GM18873 (cell line): ENCODE results near the gene SMCR8.
"Not testable (repeated sequence)": the region's sequence is repeated elsewhere in the genome, so short reads cannot be mapped to it uniquely, and the experiment has no call there.

Experiments
- ATAC-seq: cut with Tn5 transposase; IDR thresholded peaks from one replicate; pipeline ENCODE4 v1.9.1; 2021; ENCODE audit warnings: mild to moderate bottlenecking, moderate library complexity, moderate number of reproducible peaks; ENCODE audit not compliant: unreplicated experiment, low FRiP score

The SMCR8 gene, protein sequence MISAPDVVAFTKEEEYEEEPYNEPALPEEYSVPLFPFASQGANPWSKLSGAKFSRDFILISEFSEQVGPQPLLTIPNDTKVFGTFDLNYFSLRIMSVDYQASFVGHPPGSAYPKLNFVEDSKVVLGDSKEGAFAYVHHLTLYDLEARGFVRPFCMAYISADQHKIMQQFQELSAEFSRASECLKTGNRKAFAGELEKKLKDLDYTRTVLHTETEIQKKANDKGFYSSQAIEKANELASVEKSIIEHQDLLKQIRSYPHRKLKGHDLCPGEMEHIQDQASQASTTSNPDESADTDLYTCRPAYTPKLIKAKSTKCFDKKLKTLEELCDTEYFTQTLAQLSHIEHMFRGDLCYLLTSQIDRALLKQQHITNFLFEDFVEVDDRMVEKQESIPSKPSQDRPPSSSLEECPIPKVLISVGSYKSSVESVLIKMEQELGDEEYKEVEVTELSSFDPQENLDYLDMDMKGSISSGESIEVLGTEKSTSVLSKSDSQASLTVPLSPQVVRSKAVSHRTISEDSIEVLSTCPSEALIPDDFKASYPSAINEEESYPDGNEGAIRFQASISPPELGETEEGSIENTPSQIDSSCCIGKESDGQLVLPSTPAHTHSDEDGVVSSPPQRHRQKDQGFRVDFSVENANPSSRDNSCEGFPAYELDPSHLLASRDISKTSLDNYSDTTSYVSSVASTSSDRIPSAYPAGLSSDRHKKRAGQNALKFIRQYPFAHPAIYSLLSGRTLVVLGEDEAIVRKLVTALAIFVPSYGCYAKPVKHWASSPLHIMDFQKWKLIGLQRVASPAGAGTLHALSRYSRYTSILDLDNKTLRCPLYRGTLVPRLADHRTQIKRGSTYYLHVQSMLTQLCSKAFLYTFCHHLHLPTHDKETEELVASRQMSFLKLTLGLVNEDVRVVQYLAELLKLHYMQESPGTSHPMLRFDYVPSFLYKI

GRCh38 chr17:18314731-18315561 is at the start of gene SMCR8, which contains the start of gene TOP3A:
Gene SMCR8 (plus strand): TSS chr17:18315293. CDS start chr17:18315790, 497 bp downstream.
Gene TOP3A (minus strand): TSS chr17:18314994. CDS start chr17:18314778, 216 bp downstream.
- peak; percentile 62 for ATAC-seq

- ATAC-seq = no peak
These were observed 47.7 kb upstream of the SMCR8 start for GRCh38 chr17:18267366-18267765.

DNA sequence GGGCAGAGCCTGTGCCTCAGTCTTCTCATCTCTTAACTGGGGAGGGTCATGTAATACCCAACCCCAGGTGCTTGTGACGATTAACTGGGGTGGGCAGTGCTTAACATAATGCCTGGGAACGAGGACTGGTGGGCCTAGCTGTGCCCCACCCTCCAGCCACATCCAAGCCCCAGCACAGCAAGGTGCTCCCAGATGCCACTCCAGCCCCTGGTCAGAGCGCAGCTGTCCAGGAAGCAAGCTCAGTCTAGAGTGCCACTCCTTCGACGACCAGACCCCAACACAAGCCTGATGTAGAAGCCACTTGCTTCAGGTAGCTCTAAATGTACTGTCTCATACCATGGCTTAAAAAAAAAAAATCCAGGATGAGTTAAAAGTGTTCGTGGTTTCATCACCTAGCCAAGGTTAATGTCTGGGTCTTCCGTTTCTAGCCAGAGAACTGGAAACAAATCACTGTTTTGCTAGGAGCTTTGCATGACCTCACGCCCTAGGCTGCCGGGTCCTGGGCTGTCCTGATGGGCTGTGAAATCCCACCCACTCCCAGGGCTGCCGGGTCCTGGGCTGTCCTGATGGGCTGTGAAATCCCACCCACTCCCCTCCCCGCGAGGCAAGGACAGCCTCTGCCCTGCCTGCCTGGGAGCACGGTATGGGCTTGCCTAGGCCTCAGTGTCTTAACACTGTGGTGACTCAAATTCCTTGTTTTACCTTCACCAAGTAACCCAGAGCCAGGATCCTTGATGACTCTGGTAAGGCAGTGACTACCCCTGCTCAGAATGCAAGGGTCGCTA is 47.0 kb upstream of the SMCR8 start:
- no peak for ATAC-seq

- ATAC-seq = no peak
These were observed 44.8 kb upstream of the SMCR8 start for GRCh38 chr17:18270046-18270931.

- ATAC-seq = no peak
These were observed 38.0 kb upstream of the SMCR8 start for GRCh38 chr17:18277076-18277475.

GRCh38 chr17:18278867-18279266 is 36.2 kb upstream of the SMCR8 start:
- ATAC-seq = no peak

DNA sequence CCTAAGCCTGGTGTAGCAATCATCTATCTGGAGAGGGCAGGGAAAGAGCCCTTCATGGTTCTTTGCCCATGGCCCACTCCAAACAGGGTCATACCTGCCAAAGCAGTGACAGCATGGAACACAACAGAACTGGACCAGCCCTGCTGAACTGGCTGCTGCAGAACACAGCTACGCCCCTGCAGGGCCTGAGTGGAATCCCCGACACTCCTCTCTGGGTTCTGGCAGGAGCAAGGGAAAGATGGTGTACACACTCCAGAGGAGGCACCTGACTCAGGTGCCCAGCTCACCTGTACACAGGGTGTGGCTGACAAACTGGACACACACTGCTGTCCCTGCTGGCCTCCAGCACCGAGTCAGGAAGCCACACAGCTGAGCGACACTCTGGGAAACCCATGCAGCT is 34.8 kb upstream of the SMCR8 start:
- no peak for ATAC-seq

- no peak for ATAC-seq
These were observed 34.2 kb upstream of the SMCR8 start for GRCh38 chr17:18280766-18281371.

- ATAC-seq = no peak
These were observed 33.3 kb upstream of the SMCR8 start for GRCh38 chr17:18281788-18282187.

- ATAC-seq = no peak
These were observed 29.8 kb upstream of the SMCR8 start for GRCh38 chr17:18285296-18285695.

DNA sequence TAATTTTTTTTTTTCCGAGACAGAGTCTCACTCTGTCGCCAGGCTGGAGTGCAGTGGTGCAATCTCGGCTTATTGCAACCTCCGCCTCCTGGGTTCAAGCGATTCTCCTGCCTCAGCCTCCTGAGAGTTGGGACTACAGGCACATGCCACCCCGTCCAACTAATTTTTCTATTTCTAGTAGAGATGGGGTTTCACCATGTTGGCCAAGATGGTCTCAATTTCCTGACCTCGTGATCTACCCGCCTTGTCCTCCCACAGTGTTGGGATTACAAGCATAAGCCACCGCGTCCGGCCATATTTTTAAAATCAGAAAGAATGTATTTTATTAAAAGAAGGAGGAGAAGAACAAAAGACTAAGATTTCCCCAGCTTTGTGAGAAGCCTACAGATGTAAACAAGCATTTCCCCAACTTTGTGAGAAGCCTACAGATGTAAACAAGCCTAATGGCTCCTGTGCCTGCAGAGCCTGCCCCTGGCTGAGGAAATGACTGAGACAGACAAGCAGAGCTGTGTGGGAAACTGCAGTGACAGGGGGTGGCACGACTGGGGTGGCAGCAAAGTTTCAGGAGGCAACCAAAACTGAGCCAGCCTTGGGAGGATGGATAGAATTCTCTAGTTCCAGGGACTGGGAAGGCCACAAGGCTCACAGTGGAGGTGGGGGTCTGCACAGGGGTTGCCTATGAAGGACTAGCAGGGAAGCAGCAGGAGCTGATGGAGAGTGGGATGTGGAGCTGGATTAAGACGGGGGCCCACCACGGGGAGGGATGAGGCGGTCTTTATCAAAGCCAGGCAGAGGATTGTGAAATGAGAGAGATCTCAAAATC is 23.2 kb upstream of the SMCR8 start:
- no peak for ATAC-seq

DNA sequence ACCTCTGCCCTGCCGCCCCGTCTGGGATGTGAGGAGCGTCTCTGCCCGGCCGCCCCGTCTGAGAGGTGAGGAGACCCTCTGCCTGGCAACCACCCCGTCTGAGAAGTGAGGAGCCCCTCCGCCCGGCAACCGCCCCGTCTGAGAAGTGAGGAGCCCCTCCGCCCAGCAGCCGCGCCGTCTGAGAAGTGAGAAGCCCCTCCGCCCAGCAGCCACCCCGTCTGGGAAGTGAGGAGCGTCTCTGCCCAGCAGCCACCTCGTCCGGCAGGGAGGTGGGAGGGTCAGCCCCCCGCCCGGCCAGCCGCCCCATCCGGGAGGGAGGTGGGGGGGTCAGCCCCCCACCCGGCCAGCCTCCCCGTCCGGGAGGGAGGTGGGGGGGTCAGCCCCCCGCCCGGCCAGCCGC is 17.0 kb upstream of the SMCR8 start:
- ATAC-seq = not testable (repeated sequence)

DNA sequence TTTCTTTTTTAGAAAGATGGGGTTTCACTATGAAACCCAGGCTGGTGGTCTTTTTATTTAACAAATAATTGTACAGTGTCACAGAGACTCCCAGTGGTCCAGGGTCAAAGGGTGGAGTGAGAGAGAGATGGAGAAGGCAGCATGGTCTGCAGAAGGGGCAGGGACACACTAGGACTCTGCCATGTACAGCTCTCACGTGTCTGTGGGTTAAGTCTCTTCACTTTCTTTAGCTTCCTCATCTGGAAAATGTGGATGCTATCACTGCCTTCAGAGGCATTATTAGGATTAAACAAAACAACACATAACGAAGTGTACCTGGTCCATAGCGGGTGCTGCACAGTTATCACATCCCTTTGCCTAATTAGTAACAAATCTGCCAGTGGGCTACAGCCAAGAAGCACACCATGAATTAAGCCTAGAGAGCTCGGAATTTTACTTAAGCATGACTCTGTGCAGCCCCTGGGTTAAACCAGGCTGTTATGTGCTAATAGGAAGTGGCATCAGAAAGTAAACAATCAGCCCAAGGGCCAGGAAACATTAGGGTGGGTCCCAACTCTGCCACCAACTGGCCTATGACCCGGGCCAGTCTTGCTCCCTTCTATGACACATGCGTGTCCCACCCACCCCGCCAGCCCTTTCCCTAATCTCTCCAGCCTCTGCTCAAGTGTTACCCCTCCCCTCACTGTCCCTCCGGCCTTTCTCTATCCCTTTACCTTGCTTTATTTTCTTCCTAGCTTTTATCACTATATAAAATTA is 14.2 kb upstream of the SMCR8 start:
- no peak for ATAC-seq

GRCh38 chr17:18303206-18303605 is 11.9 kb upstream of the SMCR8 start:
- not testable (repeated sequence) for ATAC-seq

DNA sequence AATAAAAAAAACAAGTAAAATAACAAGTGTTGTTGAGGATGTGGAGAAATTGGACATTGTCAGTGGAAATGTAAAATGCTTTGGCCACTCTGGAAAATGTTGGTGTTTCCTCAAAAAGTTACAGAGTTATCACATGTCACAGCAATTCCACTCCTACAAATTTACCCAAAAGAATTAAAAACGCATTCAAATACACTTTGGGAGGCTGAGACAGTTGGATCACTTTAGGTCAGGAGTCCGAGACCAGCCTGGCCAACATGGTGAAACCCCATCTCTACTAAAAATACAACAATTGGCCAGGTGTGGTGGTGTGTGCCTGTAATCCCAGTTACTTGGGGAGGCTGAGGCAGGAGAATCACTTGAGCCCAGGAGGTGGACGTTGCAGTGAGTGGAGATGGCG is 5.9 kb upstream of the SMCR8 start:
- ATAC-seq = no peak

DNA sequence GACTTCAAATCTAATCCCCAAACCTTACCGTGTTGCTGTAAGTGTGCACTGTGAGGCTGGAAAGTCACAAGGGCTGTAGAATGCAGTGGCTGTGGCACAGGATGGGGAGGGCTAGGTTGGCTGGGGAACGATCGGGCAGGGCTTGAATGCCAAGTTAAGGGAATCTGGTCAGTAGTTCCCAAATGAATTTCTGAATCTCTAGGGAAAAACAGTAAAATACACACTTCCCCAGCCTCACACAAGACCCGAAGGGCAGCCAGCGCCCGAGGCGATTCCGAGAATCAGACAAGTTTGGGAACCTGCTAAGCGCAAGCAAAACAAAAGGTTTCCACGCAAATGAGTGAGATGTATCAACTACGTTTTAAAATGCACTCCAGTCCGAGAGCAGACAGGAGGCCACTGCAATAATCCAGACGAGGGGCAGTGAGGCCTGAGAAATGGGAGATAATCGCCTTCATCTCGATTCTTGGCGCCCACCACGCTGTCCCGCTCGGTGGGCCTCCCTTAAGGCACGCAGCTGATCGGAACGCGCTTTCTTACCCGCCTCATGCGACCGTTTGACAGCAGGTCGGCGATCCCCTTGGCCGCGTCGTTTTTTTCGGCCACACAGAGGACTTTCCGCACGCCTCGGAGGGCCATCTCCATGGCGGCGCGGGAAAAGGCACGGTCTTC is 898 bp upstream of the SMCR8 start:
- ATAC-seq = peak; percentile 7
